Fibroblast of lung (primary cell): Measurements from ENCODE around the gene ERVW-1. TPM values are rescaled to one million over a fixed set of nuclear protein-coding genes. Genes with fewer than 3 reads are reported as not detected.

Experiments used
- DNase-seq, 2 donors: peaks; one replicate each; pipeline versions ENCODE4 v3.0.0 to v3.0.0-alpha.2; 2010; ENCODE audit warnings: low read depth in 2 of 2
- H2AFZ ChIP-seq: 2 replicates; pipeline ENCODE4 v1.5.1; 2012; ENCODE audit warnings: low read length, control low read depth, inconsistent platforms
- H3K27ac ChIP-seq: 2 replicates; pipeline ENCODE4 v1.5.1; 2011; ENCODE audit warnings: low read length, control low read depth; ENCODE audit not compliant: insufficient read depth
- H3K27me3 ChIP-seq: 2 replicates; pipeline ENCODE4 v1.5.1; 2011; ENCODE audit warnings: mild to moderate bottlenecking, low read length; ENCODE audit not compliant: control insufficient read depth, insufficient read depth
- H3K36me3 ChIP-seq: 2 replicates; pipeline ENCODE4 v1.5.1; 2011; ENCODE audit warnings: low read length; ENCODE audit not compliant: control insufficient read depth, insufficient read depth
- H3K4me1 ChIP-seq: 2 replicates; pipeline ENCODE4 v1.5.1; 2011; ENCODE audit warnings: low read length; ENCODE audit not compliant: control insufficient read depth, insufficient read depth; ENCODE audit errors: extremely low read depth
- H3K4me2 ChIP-seq: 2 replicates; pipeline ENCODE4 v1.5.1; 2011; ENCODE audit warnings: low read length, control low read depth; ENCODE audit not compliant: insufficient read depth; ENCODE audit errors: extremely low read depth
- H3K4me3 ChIP-seq, 4 experiments: fragments of 200-600 bp in 1 of 4; sonication (generic) in 1 of 4; replicated peaks in 1 of 4; 2 replicates each; pipeline ENCODE4 v1.5.1; 2011 to 2016; ENCODE audit warnings: low read length in 4 of 4, low read depth in 3 of 4, mild to moderate bottlenecking in 3 of 4, control low read depth in 2 of 4, inconsistent platforms in 1 of 4, mixed read lengths in 1 of 4; ENCODE audit not compliant: insufficient read depth in 1 of 4; ENCODE audit errors: control extremely low read depth in 1 of 4
- H3K79me2 ChIP-seq: 2 replicates; pipeline ENCODE4 v1.5.1; 2012; ENCODE audit warnings: mild to moderate bottlenecking, low read length, inconsistent platforms; ENCODE audit not compliant: control insufficient read depth, insufficient read depth
- H3K9ac ChIP-seq: 2 replicates; pipeline ENCODE4 v1.5.1; 2011; ENCODE audit warnings: mild to moderate bottlenecking, low read length, control low read depth; ENCODE audit not compliant: insufficient read depth
- H3K9me3 ChIP-seq: 2 replicates; pipeline ENCODE4 v1.5.1; 2012; ENCODE audit warnings: low read depth, low read length; ENCODE audit not compliant: control insufficient read depth, insufficient read depth
- H4K20me1 ChIP-seq: 2 replicates; pipeline ENCODE4 v1.5.1; 2011; ENCODE audit warnings: low read length; ENCODE audit not compliant: control insufficient read depth, insufficient read depth; ENCODE audit errors: extremely low read depth
- EZH2 ChIP-seq: IDR thresholded peaks from 2 replicates; pipeline ENCODE4 v1.5.1; 2012; ENCODE audit warnings: low read length, control low read depth, mild to moderate bottlenecking; ENCODE audit errors: missing control alignments
- polyA plus RNA-seq, 2 donors: library from polyadenylated mRNA; depleted of rRNA in 1 of 2; stranded (reverse) in 1 of 2; unstranded in 1 of 2; fragments of >200 nt; gene quantifications; 2 replicates each; pipeline ENCODE4 v1.2.1, GENCODE V29; 2011 to 2012; ENCODE audit warnings: missing spikeins in 1 of 2
- total RNA-seq: library from RNA; depleted of rRNA; stranded (reverse); fragments of >200 nt; gene quantifications from 2 replicates; pipeline ENCODE4 v1.2.1, GENCODE V29; 2014
- TF ChIP-seq, protein P1 (sequence below), 2 donors: IDR thresholded peaks in 1 of 2; conservative IDR thresholded peaks in 1 of 2; 1 replicate in 1 of 2; 2 replicates in 1 of 2; pipeline ENCODE4 v1.5.1; 2011 to 2012; ENCODE audit warnings: low read length in 2 of 2, control low read depth in 1 of 2, inconsistent platforms in 1 of 2, low read depth in 1 of 2, mild to moderate bottlenecking in 1 of 2

ERVW-1 gene
- total and polyA plus RNA-seq, 2 donors (not counting 1 experiment from before 2014, with no cell fraction given) = not detected

DNA sequence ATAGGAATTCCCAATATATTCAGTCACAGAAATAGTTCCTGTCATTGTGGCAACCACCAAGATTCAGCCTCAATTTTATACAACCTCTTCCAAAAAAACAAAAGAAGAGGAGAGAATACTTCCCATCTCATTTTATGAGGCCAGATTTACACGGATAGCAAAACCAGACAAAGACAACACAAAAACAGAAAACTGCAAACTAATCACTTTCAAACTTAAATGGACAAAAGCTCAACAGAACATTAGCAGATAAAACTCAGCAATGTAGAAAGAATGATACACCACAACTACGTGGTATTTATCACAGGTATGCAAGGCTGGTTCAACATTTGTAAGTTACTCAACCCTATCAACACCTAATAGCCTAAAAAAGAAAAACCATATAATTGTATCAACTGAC, 28.6 kb upstream of the ERVW-1 start:
- Histone ChIP-seq H3K9me3 (no peaks in the 10 kb centered on the region), H3K79me2 (no peaks in the 10 kb centered on the region), H3K27me3 (no peaks in the 10 kb centered on the region), H3K9ac (no peak overlapping the region), H3K27ac (no peak overlapping the region), H2AFZ (no peak overlapping the region), H3K36me3 (peaks cover 2% of the 10 kb centered on the region), H3K4me1 (no peaks in the 10 kb centered on the region), H3K4me2 (no peak overlapping the region), H3K4me3 (no peak overlapping the region), H4K20me1 (no peaks in the 10 kb centered on the region)
- TF ChIP-seq, protein P1, sequence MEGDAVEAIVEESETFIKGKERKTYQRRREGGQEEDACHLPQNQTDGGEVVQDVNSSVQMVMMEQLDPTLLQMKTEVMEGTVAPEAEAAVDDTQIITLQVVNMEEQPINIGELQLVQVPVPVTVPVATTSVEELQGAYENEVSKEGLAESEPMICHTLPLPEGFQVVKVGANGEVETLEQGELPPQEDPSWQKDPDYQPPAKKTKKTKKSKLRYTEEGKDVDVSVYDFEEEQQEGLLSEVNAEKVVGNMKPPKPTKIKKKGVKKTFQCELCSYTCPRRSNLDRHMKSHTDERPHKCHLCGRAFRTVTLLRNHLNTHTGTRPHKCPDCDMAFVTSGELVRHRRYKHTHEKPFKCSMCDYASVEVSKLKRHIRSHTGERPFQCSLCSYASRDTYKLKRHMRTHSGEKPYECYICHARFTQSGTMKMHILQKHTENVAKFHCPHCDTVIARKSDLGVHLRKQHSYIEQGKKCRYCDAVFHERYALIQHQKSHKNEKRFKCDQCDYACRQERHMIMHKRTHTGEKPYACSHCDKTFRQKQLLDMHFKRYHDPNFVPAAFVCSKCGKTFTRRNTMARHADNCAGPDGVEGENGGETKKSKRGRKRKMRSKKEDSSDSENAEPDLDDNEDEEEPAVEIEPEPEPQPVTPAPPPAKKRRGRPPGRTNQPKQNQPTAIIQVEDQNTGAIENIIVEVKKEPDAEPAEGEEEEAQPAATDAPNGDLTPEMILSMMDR (conservative IDR thresholded peaks at IDR 0.05 in 1 of 2, IDR thresholded peaks at IDR 0.05 in 1 of 2; ENCODE audit: low read depth in 1 of 2, low read length in 2 of 2) = no peak
- TF ChIP-seq EZH2 = no peak
- DNase-seq = no peak

DNA sequence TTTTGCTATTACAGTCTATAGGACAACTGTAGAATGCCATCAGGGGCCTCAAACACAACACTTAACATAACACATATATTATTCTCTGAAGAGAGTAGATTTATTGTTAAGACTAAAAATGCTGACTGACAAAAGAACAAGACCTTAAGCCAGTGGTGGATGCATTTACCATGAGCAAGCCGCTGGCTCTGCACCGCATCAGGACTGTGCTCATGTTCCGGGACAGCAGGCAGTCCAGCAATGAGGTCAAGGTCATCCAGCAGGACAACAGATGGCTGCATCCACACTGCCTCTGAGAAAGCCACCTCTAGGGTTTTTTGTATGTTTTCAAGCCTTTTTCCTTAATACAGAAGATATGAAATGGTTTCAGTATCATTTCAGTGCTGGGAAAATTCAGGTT, 26.8 kb upstream of the ERVW-1 start:
- no peaks in the 10 kb centered on the region for H3K4me1 ChIP-seq
- H3K27ac ChIP-seq = no peak overlapping the region
- H2AFZ ChIP-seq = no peak overlapping the region
- no peaks in the 10 kb centered on the region for H4K20me1 ChIP-seq
- H3K4me2 ChIP-seq = no peak overlapping the region
- no peak overlapping the region for H3K9ac ChIP-seq
- no peaks in the 10 kb centered on the region for H3K79me2 ChIP-seq
- peaks cover 2% of the 10 kb centered on the region for H3K36me3 ChIP-seq
- no peaks in the 10 kb centered on the region for H3K9me3 ChIP-seq
- no peak overlapping the region for H3K4me3 ChIP-seq
- no peaks in the 10 kb centered on the region for H3K27me3 ChIP-seq
- no peak for DNase-seq
- TF ChIP-seq EZH2 = no peak
- TF ChIP-seq, protein P1 (conservative IDR thresholded peaks at IDR 0.05 in 1 of 2, IDR thresholded peaks at IDR 0.05 in 1 of 2; ENCODE audit: low read depth in 1 of 2, low read length in 2 of 2) = no peak

DNA sequence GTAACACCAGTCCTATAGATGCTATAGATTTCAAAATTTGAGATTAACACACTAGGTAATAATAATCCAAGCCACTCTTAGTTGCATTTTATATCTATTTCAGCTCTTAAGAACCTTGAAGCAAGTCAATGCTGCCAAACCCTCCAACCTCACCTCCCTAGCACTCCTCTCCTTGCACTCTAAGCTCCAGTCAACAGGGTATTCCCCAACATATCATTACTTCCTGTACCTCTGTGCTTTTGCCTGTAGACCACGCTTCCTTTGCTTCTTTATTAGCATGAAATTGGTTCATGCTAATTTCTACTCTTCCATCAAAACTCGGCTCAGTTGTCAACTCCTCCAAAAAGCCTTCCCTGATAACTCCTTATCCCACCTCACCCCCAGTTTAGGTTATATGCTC, 26.0 kb upstream of the ERVW-1 start:
- DNase-seq = no peak
- Histone ChIP-seq H2AFZ (no peak overlapping the region), H3K9me3 (no peaks in the 10 kb centered on the region), H3K9ac (no peak overlapping the region), H4K20me1 (no peaks in the 10 kb centered on the region), H3K4me3 (no peak overlapping the region), H3K4me1 (no peaks in the 10 kb centered on the region), H3K36me3 (peaks cover 2% of the 10 kb centered on the region), H3K79me2 (no peaks in the 10 kb centered on the region), H3K27me3 (no peaks in the 10 kb centered on the region), H3K27ac (no peak overlapping the region), H3K4me2 (no peak overlapping the region)
- TF ChIP-seq EZH2 = no peak
- TF ChIP-seq, protein P1 (conservative IDR thresholded peaks at IDR 0.05 in 1 of 2, IDR thresholded peaks at IDR 0.05 in 1 of 2; ENCODE audit: low read depth in 1 of 2, low read length in 2 of 2) = no peak
